GM12892 (cell line): ENCODE results near the gene OPTN.
A peak's percentile ranks its signal among the peaks of the same experiment; 100 is the strongest.
"Not testable (repeated sequence)": the region's sequence is repeated elsewhere in the genome, so short reads cannot be mapped to it uniquely, and the experiment has no call there.

Source experiments
- DNase-seq: peaks from one replicate; pipeline ENCODE4 v3.0.0; 2011; ENCODE audit not compliant: insufficient read length
- FAIRE-seq: peaks from 2 replicates; lab custom pipeline; 2011; peaks lifted over from hg19 to GRCh38; lab: Jason Lieb, UNC
- POLR2A ChIP-seq: IDR thresholded peaks from 2 replicates; pipeline ENCODE4 v1.6.1; 2011; ENCODE audit warnings: low read depth, low read length, control low read depth
- POLR2AphosphoS5 ChIP-seq: IDR thresholded peaks from 2 replicates; pipeline ENCODE4 v1.6.1; 2011; ENCODE audit warnings: low read depth, low read length, control low read depth
- TAF1 ChIP-seq: IDR thresholded peaks from 2 replicates; pipeline ENCODE4 v1.6.1; 2011; ENCODE audit warnings: low read depth, mild to moderate bottlenecking, control low read depth, low read length, borderline replicate concordance

The OPTN gene

DNA sequence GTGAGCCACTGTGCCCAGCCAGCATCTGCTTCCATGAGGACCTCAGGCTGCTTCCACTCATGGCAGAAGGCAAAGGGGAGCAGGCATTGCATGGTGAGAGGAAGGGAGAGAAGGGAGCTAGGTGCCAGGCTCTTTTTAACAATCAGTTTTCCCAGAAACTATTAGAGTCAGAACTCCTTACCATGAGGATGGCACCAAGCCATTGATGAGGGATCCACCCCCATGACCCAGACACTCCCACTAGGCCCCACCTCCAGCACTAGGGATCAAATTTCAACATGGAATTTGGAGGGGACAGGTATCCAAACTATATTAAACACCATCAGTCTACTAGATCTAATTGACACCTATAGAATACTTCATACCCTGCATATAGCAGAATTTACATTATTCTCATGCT, 47.2 kb downstream of the OPTN start:
- DNase-seq (no peak), FAIRE-seq (no peak)
- TF ChIP-seq POLR2AphosphoS5 (no peak), TAF1 (no peak)

DNA sequence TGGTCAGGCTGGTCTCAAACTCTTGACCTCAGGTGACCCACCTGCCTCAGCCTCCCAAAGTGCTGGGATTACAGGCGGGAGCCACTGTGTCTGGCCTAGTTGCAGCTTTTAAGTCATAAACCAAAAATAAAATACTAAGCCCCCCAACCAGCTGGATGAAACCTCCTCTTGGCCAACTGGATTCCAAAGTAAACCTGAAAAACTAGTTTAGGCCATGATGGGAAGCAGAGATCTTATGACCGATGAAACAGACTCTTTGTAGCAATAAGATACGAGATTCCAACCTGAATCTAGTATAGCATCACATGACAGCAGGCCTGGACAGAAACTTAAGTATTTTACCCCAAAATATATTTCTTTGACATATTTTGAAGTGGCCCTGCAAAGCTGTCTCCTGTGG, 52.3 kb downstream of the OPTN start:
- FAIRE-seq (no peak), DNase-seq (no peak)
- TF ChIP-seq POLR2A: no peak
- no peak for TF ChIP-seq POLR2AphosphoS5
- TF ChIP-seq TAF1: no peak

GRCh38 chr10:13155860-13156259, 55.9 kb downstream of the OPTN start:
- not testable (repeated sequence) for DNase-seq, FAIRE-seq

GRCh38 chr10:13158401-13158800, 58.4 kb downstream of the OPTN start:
- FAIRE-seq: no peak
- no peak for DNase-seq

GRCh38 chr10:13160934-13161856, 61.2 kb downstream of the OPTN start, which contains the start of gene MCM10:
Gene MCM10 (plus strand): TSS chr10:13161558. CDS start chr10:13164203, 2,645 bp downstream.
- TF ChIP-seq POLR2A (peak; percentile 60; the same call in 1 of the 2 replicates), POLR2AphosphoS5 (0 out of 2 replicates have a peak, but pooled peaks have one; percentile 25), TAF1 (no peak)
- DNase-seq (peak; percentile 94), FAIRE-seq (peak; percentile 98)

More at GRCh38 chr10:13158401-13158800, 58.4 kb downstream of the OPTN start:
- TF ChIP-seq POLR2AphosphoS5: no peak
- no peak for TF ChIP-seq TAF1
- TF ChIP-seq POLR2A: no peak

GRCh38 chr10:13161857-13162271, 61.9 kb downstream of the OPTN start:
- no peak for TF ChIP-seq POLR2AphosphoS5
- FAIRE-seq (no peak), DNase-seq (peak; percentile 19)

- FAIRE-seq (no peak), DNase-seq (no peak)
- TF ChIP-seq POLR2A: no peak
- no peak for TF ChIP-seq POLR2AphosphoS5
- no peak for TF ChIP-seq TAF1
Measured at GRCh38 chr10:13163859-13164258, 63.9 kb downstream of the OPTN start.

DNA sequence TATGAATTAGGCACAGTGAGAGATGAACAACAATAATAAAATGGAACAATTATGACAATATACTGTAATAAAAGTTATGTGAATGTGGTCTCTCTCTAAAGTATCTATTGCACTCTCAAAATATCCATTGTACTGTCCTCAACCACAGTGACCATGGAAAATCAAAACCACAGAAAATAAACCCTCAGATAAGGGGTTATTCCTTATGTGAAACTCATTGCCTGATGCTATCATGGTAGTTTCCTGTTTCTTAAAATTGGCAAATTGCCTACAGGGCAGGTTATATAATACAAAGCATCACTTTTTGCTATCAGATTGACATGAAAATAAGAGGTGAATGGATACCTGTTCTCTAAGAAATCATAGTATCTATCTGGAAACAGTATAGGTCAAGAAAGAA, 65.2 kb downstream of the OPTN start:
- no peak for FAIRE-seq

DNA sequence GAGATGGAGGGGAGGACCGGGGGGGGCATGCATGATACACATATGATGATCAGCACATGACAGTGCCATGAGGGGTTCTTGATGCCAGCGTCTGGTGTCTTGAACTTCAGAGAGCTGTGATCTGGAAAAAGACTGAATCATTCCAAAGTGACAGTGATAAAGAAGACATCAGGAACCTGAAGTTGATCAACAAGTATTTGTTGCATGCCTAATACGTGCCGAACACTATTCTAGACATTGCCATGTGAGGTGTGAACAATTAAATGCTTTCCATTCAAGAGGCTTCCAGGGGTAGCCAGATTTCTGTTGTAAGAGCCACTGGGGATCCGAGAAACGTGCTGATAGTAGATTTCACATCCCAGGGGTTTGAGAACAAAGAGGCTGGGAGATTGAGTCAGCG, 67.6 kb downstream of the OPTN start:
- DNase-seq (no peak), FAIRE-seq (no peak)
- TF ChIP-seq TAF1: no peak
- TF ChIP-seq POLR2A: no peak
- TF ChIP-seq POLR2AphosphoS5: no peak

More for the DNA sequence above, 65.2 kb downstream of the OPTN start:
- TF ChIP-seq POLR2AphosphoS5: no peak
- TF ChIP-seq POLR2A: no peak
- TF ChIP-seq TAF1: no peak
- no peak for DNase-seq

GRCh38 chr10:13168781-13169180, 68.8 kb downstream of the OPTN start:
- TF ChIP-seq TAF1 (no peak), POLR2AphosphoS5 (no peak), POLR2A (no peak)
- FAIRE-seq (no peak), DNase-seq (no peak)

GRCh38 chr10:13173616-13174015, 73.7 kb downstream of the OPTN start:
- TF ChIP-seq POLR2A (no peak), TAF1 (no peak), POLR2AphosphoS5 (no peak)
- no peak for DNase-seq
- FAIRE-seq: no peak

- TF ChIP-seq POLR2A: no peak
- TF ChIP-seq POLR2AphosphoS5: no peak
- TF ChIP-seq TAF1: no peak
- FAIRE-seq: peak; percentile 57
- no peak for DNase-seq
Measured at GRCh38 chr10:13180788-13181187, 80.8 kb downstream of the OPTN start.
